Left lobe of liver (tissue), 2 donors: ENCODE results near the gene IL1RAPL2. TPM values are rescaled to one million over a fixed set of nuclear protein-coding genes. Genes with fewer than 3 reads are reported as not detected.
"Not testable (repeated sequence)": the region's sequence is repeated elsewhere in the genome, so short reads cannot be mapped to it uniquely, and the experiment has no call there.

ENCODE experiments used
- ATAC-seq: fragments of 200-7000 bp; cut with Tn5 transposase; one replicate; pipeline ENCODE4 v1.9.1; 2020; ENCODE audit warnings: mild to moderate bottlenecking, moderate library complexity
- DNase-seq: peaks from one replicate; pipeline ENCODE4 v3.0.0-alpha.2; 2020; ENCODE audit warnings: low spot score
- total RNA-seq: library from RNA; stranded (reverse); gene quantifications from one replicate; pipeline ENCODE4 v1.2.1, GENCODE V29; 2021
- donor health status: DM: no; HTN: no; CAD: no; lungs with moderate emphysema.
- donor health status: DM: no; HTN: yes; CAD: no.

Gene IL1RAPL2
- total RNA-seq, 1 donor from 2014 or later, result 0.48 TPM

DNA sequence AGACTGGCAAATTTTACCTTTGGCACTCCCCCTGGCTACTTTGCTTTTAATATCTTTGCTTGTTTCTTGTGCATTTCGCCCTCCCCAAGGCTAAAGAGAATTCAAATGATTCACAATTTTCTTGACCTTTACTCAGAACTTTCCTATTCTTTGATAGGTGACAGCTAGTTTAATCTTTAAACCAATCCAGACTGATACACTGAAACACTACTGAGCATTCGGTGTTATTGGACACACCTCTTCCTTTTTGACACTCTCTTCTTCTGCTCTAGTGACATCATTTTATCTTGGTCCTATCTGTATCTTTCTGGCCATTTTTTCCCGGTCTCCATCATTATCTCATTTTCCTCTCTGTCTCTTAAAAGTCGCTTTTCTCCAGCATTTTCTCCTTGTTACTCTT, 103.1 kb downstream of the IL1RAPL2 start:
- DNase-seq, result no peak
- peak; percentile 48 for ATAC-seq

DNA sequence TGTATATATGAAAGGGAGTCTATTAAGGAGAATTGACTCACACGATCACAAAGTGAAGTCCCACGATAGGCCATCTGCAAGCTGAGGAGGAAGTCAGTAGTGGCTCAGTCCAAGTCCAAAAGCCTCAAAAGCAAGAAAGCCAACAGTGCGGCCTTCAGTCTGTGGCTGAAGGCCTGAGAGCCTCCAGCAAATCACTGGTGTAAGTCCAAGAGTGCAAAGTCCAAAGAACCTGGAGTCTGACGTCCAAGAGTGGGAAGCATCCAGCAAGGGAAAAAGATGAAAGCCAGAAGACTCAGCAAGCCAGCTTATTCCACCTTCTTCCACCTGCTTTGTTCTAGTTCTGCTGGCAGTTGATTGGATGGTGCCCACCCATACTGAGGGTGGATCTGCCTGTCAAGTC, 104.1 kb downstream of the IL1RAPL2 start:
- ATAC-seq (peak; percentile 75), DNase-seq (peak; percentile 50)

DNA sequence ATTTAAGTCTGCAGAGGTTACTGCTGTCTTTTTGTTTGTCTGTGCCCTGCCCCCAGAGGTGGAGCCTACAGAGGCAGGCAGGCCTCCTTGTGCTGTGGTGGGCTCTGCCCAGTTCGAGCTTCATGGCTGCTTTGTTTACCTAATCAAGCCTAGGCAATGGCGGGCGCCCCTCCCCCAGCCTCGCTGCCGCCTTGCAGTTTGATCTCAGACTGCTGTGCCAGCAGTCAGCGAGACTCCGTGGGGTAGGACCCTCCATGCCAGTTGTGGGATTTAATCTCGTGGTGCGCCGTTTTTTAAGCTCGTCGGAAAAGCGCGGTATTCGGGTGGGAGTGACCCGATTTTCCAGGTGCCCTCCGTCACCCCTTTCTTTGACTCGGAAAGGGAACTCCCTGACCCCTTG, 111.5 kb downstream of the IL1RAPL2 start:
- DNase-seq, ATAC-seq: not testable (repeated sequence)

DNA sequence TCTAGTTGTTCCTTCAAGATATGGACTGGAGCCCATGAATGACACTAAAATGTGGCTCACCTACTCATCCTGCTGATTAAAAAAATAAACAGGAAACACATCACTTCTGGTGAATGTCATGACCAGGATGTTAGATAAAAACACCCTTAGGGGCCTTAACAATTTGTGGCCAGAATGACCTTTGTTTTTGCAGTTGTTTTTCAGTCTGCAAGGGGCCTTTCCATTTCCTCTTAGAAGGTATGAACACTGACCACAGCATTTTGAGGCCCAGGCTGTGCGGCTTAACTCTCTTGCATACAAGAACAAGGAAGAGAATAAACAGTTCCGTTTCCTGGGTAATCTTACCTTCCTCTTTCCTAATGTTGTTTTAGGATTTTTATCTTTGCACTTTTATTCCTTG, 113.2 kb downstream of the IL1RAPL2 start:
- ATAC-seq (no peak), DNase-seq (no peak)

DNA sequence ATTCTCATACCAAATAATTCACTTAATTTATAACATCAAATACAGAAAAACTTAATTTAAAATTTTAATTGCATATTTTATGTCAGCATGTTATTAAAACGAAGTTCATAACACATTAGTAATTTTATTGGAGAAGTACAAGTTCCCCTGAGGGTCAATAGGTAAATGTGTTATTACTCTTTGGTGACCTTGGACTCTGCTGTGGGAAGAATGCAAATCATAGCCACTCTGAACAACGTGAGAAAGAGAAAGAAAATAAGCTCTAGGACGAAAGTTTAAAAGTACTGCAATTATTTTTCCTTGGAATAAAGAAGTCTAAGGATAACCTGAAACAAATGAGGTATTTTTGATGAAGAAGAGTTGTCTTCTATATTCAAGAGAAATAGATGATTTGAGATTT, 115.2 kb downstream of the IL1RAPL2 start:
- DNase-seq (no peak), ATAC-seq (peak; percentile 28)

DNA sequence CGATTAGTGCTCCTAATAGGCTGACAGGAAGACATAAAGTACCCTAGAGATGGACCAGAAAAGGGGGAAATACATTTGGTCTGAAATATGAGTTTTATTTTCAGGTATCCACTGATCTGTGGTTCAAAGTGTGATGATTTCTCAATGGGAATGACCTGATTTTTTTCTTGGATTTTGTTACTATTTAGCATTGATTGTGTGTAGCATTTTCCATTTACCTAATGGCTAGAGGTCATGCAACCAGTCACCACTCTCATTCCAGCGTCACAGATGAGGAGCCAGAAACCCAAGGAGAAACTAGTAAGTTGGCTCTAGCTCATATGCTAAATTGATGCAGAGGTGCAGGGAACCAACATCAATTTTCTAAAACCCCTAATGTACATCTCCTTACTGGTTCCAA, 118.1 kb downstream of the IL1RAPL2 start:
- ATAC-seq, result peak; percentile 74
- DNase-seq, result no peak

DNA sequence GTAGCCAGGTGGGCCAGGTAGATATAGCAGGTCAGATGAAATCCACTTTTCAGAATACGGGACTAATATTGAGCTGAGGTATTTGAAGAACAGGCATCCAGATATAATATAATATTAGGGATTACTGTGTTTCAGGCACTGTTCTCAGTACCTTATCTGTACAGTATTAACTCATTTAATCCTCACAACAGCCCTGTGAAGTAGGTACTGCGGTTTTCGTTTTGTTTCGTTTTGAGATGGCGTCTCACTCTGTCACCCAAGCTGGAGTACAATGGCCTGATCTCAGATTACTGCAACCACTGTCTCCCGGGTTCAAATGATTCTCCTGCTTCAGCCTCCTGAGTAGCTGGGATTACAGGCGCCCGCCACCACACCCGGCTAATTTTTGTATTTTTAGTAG, 129.6 kb downstream of the IL1RAPL2 start:
- ATAC-seq (no peak), DNase-seq (no peak)

DNA sequence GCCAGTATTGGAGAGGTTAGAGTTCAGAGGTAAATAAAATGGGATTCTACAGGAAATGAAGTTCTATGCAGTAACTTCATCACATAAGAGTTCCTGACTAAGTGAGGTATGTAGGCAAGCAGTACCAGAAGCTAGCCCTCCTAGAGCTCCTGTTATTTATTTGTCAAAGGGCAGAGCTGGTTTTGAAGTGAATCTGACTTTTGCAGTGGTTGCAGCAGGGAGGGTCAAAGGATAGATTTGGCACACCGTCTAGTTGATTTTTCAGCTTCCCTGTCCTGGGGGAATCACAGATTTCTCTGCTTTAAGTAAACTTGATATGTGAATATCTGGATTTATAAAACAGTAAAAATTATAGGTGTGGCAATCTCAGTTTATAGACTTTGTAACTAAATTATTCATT, 130.7 kb downstream of the IL1RAPL2 start:
- no peak for DNase-seq
- ATAC-seq, result peak; percentile 52

DNA sequence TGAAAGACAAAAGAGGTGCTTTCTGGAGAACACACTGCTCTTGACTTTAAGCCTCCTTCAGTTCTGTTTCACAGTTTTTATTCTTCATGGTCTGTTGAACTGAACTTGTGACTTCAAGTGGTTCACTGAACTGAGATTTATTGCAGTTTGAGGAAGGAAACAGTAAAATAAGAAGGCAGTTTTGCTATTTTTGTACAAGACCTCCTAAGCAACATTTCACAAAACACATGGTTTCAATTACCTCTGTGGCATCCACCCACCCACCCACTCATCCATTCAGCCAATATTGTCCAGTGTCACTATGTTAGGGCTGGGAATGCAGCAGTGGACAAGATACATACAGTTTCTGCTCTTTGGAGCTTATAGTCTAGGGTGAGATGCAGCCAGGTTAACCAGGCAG, 131.3 kb downstream of the IL1RAPL2 start:
- DNase-seq (no peak), ATAC-seq (no peak)

DNA sequence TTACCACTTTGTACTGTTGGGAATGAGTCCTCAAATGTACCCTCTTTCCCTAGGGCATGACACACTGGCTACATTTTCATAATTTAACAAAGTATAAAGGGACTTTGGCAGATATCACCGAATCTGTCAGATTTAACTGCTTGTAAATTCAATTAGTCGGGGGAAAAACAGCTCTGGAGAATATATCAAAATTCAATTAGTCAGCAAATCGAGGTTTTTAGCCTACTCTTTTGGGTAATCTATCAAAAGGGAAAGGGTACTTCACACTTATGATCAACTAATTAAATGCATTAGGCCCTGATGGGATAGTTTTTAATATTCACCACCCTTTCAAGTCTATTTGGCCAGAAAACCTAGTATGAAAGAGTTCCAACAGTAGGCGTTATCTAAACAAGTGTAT, 141.0 kb downstream of the IL1RAPL2 start:
- ATAC-seq (no peak), DNase-seq (no peak)

DNA sequence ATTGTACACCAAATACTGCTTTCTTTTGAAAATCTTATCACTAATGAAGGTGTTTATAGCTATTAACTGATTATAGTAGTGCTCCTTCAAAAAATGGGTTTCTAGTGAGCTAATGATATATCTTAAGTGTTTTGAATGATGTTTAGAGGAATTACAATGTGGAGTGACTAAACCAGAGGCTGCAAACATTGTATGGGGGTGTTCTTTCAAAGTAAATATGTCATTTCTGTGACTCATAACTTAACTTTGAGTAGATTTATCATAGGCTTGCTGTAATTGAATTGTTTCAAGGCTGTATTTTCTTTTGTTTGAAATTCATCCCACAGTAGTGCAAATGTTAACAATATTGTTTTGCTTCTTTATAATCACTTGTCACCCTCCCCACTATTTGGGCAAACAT, 141.6 kb downstream of the IL1RAPL2 start:
- no peak for DNase-seq
- no peak for ATAC-seq

DNA sequence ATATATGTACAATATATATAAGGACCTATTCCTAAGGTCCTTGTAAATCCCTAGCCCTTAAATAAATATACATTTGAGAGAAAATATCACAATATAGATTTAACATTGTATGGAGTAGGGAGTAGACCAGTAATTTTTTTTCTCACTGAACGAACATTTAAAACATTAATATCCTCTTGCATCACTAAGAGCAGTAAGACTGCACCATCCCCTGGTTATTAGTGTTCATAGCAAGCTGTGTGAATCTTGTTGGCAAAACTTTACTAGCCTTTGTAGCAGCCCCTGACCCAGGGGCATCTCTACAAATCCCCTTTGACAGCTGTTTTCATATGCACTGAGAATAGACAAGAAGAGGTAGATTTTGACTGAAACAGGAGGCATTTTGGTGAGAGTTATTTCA, 146.5 kb downstream of the IL1RAPL2 start:
- ATAC-seq, result peak; percentile 67
- no peak for DNase-seq

DNA sequence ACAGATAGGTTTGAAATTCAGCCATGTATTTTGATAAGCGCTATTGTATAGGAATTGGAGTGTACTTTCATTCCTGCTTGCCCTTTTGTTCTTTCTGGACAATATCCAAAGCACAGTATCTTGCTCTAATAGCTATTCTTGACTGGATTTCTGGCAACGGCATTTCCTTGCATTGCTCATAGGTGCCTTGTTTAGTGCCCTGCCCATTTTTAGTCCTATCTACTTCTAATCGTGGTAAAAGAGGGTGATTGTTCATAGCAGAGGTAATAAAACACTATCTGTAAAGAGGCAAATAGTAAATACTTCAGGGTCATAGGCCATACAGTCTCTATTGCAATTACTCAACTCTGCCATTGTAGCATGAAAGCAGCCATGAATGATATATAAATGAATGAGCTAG, 155.9 kb downstream of the IL1RAPL2 start:
- no peak for ATAC-seq
- no peak for DNase-seq

DNA sequence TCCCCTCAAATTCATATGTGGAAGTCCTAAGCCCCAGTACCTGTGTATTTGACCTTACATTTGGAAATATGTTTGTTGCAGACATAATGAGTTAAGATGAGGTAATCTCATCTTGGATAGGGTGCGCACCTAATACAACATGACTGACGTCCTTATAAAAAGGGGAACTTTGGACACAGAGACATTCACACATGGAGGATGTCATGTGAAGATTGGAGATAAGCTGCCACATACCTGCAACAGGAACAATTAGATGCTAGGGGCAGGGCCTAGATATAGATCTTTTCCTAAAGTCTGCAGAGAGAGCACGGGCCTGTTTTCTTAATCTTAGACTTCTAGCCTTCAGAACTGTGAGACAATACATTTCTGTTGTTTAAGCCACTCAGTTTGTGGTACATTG, 162.5 kb downstream of the IL1RAPL2 start:
- ATAC-seq, result no peak
- DNase-seq, result no peak

DNA sequence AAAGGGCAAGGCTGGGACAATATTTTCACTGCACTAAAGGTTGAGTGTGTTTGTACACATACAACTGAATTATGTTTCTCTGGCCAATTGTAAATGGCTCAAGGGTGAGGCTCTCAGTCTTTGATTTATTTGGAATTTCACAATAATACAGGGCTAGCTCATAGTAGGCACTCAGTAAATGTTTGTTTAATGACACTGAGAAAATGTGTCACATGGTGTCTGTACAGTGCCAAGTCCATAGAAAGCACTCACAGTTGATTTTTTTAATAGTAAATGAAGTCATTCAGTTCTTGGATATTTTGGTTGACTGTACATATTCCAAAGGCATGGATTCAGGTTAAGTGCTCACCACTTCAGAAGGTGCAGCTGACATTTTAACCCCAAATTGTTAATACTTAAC, 176.4 kb downstream of the IL1RAPL2 start:
- DNase-seq, result no peak
- ATAC-seq, result peak; percentile 73

DNA sequence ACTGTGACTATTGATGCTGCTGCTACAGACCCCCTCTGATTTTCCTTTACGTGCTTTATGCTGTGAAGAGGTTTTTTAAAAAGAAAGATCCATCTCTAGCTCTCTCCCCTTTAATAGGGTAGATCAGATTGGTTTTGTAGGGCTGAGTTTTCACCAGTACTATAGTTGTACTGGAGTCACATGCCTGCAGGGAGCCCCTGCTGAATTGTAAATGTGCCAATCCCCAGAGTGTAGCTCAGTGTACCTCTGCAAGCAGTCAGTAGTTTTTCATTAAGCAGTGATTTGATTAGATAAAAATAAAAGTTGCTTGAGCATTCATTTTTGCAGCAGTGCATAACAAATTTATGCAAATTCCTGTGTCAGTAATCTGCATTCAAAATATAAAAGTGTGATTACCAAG, 179.2 kb downstream of the IL1RAPL2 start:
- no peak for ATAC-seq

DNA sequence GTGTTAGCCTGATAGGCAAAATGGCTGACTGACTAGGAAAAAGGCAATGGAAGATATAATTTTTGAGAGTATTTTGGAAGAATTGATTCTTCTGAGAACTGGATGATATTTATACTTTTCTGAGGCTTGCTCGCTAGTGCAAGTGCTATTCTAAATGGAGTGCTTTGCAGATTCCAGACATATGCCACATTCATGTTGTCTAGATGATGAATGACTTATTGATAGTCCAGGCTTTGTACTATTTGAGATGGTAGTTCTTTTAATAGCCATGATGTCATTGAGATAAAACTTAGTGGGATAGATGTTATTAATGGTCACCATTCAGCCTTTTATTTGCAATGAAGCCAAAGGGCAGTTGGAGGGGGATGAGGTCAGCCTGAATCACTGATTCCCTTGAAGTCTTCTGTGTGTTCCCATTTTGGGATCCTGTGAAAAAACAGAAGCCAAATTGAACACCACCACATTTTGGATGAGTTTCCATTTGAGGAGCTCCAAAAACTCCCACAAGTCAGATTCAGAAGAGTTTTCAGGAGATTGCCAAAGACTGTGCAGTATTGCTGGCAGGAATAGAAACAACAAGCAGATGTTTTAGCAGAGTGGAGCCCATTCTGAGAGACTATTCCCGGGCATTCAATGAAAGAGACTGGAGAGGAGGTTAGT, 184.1 kb downstream of the IL1RAPL2 start:
- DNase-seq (no peak), ATAC-seq (no peak)

More for the DNA sequence above, 179.2 kb downstream of the IL1RAPL2 start:
- DNase-seq, result no peak

DNA sequence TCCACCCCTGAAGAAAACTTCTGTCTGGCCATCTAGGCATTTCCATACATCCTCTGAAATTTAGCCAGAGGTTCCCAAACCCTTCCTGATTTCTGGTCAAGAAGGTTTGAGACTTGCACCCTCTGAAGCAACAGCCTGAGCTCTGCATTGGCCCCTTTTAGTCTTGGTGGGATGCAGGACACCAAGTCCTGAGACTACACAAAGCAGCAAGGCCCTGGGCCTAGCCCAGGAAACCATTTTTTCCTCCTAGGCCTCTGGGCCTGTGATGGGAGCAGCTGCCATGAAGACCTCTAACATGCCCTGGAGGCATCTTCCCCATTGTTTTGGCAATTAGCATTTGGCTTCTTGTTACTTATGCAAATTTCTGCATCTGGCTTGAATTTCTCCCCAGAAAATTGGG, 196.6 kb downstream of the IL1RAPL2 start:
- DNase-seq (no peak), ATAC-seq (no peak)

DNA sequence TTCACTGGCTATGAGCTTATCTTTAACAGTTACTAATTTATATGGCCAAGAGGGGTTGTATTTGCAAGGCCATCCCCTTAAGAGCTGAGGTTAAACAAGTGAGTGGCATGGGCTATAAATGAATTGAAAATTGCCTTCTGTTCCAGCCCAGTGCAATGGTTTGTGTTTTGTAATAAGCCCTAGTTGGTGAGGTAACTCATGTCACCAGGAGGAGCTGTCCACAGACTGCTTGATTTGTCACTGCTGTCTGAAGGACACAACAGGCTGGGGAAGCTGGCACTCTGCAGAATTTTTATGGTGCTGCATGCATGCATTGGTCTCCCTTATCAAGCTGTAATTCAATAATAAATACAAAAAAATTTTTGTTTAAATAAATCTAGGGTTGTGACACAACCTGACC, 223.8 kb downstream of the IL1RAPL2 start:
- peak; percentile 59 for ATAC-seq

DNA sequence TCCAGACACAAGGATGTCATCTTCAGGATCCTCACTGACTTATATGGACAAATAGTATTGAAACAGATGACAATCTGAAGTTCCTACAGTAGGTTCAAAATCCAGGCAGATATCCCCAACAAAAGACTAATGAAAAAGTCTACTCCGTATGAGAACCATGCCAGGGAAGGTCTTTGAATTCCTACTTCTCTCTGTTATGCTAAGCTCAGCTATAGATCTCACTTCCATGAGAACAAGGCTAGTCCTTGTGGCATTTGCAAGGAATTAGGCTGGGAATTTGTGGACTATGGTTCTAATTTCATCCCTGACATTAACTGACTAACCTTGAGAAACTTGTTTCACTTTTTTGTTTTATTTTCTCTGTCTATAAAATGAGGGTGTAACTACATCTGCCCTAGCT, 229.8 kb downstream of the IL1RAPL2 start:
- ATAC-seq (no peak), DNase-seq (no peak)

More for the DNA sequence above, 223.8 kb downstream of the IL1RAPL2 start:
- no peak for DNase-seq

DNA sequence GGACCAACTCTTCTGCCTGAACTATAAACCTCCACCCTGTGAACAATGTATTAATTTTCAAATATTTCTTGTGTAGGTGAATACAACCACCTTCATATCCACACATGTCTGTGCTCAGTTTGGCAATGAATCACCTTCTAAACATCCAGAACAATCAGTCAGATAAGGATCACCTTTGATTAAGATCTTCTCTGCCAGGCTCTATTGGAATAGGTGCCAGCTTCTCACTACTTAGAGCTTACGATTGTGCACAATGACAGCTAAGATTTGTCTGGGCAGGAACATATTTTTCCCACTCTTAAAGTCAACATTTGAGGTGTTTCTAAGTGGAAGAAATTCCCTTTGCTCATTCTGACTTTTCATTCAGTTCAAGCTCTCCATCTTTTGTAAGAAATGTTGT, 237.2 kb downstream of the IL1RAPL2 start:
- DNase-seq (no peak), ATAC-seq (no peak)

DNA sequence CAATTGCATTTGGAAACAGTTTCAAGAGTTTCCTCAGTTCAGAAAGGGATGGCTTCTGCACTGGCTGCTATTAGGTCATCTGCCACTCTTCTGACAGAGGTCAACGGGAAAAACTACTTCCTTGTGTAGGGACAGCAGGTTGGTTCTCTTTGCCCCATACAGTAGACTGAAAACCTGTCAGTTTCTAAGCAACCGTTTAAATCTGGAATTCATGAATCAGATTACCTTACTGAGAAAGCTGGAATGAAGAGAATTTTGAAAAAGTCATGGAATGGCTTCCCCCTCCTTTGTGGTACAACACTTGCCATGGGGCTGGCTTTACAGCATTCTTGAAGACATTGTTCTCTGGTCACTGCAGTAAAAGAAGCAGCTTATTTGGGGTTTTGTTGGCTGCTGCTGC, 240.3 kb downstream of the IL1RAPL2 start:
- no peak for ATAC-seq
- DNase-seq, result no peak

DNA sequence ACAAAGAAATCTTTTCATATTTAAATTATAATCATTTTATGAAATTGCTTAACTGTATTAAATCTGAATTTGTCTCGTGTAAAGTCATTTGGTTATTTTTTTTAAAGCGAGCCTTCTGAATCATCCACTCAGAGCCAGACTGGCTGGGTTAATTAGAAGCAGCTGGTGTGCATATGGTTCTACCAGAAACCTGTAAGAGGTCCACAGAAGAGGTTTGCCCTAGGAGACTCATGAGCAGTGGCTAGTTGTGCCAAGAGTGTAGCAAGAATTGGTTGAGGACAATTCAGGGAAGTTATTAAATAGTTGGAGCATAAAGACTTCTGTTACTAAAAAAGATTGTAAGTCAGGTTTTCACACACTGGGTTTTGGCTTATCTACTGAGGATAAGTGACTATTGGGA, 267.4 kb downstream of the IL1RAPL2 start:
- no peak for DNase-seq
- no peak for ATAC-seq
